HG03460 (cell line): ENCODE measurements around the gene MYB.
A peak's percentile ranks its signal among the peaks of the same experiment; 100 is the strongest.
"Not testable (repeated sequence)": the region's sequence is repeated elsewhere in the genome, so short reads cannot be mapped to it uniquely, and the experiment has no call there.

Experiments
- ATAC-seq: cut with Tn5 transposase; IDR thresholded peaks from one replicate; pipeline ENCODE4 v1.9.1; 2021; ENCODE audit not compliant: unreplicated experiment

MYB gene

DNA sequence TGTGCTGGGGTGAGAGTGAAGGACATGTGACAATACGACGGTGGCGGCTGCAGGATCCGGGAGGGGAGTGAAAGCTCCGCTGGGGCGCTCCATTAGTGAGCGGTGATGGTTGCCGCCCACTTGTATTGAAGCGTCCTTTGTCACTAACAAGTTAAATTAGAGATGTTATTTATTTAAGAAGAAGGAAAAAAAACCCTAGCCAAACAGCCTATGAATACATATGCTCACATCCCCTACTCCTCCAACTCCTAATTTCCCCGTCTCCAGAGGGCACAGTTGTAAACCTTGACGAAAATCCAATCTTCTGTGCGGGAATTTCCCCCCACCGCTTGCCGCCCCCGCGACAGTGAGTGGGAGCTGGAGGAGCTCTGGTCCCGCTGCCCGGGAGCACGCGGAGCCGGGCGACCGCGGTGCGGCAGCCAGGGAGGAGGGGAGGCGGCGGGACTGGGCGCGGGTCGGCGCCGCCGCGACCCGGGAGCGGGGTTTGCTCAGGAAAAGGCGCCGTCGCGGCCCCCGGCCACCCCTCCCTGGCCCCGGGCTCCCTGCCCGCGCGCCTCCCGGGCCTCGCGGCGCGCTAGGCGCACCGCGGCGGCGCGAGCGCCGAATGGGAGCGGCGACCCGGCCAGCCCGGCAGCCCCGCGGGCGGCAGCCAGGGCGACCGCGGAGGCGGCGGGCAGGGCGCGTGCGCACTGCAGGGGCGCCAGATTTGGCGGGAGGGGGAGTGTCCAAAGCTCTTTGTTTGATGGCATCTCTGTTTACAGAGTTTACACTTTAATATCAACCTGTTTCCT is at the start of gene MYB:
MYB (plus strand) TSS at position 767 of the 791 bp plus-strand sequence. CDS start 206 bp downstream, outside the sequence.
- peak; percentile 34 for ATAC-seq

GRCh38 chr6:135132776-135133175 is 48.3 kb upstream of the MYB start:
- no peak for ATAC-seq

GRCh38 chr6:135135835-135136234 is 45.3 kb upstream of the MYB start:
- ATAC-seq, result no peak

DNA sequence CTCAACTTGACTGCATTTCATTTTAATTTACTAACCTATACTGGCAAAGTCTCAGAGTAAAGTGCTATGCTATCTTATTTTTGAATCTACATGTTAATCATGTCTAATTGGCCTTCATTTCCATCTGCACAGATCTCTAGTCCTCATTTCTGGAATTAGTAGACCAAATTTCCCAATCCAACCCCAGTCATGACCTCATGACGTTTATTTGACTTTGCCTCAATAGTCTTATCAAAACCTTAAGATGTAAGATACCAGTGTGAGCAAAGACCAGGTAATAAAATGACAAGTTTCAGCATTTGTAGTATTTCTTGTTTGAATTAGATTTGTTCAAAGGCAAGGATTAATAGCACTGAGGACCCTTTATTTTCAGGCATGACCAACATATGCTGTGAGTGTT is 43.3 kb upstream of the MYB start:
- no peak for ATAC-seq

- ATAC-seq, result no peak
These were observed 39.9 kb upstream of the MYB start for GRCh38 chr6:135141182-135141581.

GRCh38 chr6:135141728-135142127 is 39.4 kb upstream of the MYB start:
- peak; percentile 54 for ATAC-seq

DNA sequence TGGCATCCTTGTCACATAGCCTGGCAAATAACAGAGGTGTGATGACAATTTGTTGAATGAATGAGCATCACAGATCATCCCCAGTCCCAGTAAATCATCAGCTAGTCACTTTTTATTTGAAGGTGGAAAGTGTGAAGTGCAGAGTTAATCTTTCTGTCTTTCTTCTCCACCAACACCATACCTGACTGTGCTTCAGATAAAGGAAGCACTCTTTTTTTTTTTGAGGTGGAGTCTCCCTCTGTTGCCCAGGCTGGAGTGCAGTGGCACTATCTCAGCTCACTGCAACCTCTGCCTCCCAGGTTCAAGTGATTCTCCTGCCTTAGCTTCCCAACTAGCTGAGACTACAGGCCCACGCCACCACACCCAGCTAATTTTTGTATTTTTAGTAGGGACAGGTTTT is 38.9 kb upstream of the MYB start:
- not testable (repeated sequence) for ATAC-seq

GRCh38 chr6:135144673-135145062 is 36.4 kb upstream of the MYB start:
- no peak for ATAC-seq

- no peak for ATAC-seq
These were observed 35.9 kb upstream of the MYB start for GRCh38 chr6:135145063-135145800.

DNA sequence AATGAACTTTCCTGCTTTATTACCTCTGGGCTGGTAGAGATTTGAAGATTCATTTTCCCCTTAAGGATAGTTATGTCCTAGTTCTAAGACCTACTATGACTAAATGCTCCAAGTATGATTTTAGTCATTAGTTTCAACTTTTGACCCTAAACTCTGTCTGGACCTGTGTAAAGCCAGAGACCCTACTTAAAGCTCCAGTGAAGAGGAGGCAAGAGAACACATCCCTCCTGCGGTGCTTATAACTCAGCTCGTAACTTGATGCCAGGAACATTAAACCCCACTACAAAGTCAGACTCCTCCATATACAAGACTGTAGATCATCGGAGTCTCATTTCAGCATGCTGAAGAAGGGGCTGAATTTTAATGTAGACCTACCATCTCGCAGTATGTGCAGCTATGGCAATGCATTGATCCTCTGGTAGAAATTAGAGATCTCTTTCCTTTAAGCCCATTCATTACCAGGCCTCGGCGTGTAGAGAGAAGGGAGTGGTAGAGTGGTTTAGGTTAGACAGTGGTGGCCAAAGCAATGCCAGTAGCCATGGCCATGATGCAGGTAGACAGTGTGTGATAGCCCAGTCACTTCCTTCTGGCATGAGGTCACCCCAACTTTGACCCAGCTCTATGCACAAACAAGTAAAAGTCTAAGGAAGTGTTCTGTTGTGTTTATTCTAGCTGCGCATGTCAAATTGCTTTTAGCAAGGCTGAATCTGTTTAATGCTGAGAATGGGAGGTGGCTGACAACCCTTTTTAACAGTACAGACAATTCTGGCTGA is 34.8 kb upstream of the MYB start:
- no peak for ATAC-seq

GRCh38 chr6:135147637-135148592 is 33.2 kb upstream of the MYB start:
- ATAC-seq, result no peak

- ATAC-seq, result no peak
These were observed 32.2 kb upstream of the MYB start for GRCh38 chr6:135148889-135149288.

DNA sequence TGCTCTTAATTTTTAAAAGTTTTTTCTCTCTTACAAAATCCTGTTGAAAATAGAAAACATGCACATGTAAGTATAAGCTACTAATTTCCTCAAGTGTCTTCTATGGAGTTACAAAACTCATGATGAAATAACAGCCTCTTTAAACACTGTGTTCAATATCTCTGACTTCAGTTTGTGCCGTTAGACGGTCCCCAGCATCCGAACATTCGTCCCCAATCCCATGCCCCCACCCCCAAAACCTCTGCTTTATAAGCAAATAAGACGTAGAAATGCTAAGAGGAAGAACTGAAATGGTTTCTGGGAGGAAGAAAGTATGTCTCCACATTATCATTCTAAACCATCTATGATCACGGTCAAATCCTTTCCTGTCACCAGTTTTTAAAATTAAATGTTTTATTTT is 31.7 kb upstream of the MYB start:
- no peak for ATAC-seq

- not testable (repeated sequence) for ATAC-seq
These were observed 30.6 kb upstream of the MYB start for GRCh38 chr6:135150481-135150880.

DNA sequence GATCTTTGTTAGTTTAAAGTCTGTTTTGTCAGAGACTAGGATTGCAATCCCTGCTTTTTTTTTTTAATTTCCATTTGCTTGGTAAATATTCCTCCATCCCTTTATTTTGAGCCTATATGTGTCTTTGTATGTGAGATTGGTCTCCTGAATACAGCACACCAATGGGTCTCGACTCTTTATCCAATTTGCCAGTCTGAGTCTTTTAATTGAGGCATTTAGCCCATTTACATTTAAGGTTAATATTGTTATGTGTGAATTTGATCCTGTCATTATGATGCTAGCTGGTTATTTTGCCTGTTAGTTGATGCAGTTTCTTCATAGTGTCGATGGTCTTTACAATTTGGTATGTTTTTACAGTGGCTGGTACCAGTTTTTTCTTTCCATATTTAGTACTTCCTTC is 27.0 kb upstream of the MYB start:
- not testable (repeated sequence) for ATAC-seq

GRCh38 chr6:135158397-135158796 is 22.7 kb upstream of the MYB start:
- no peak for ATAC-seq

- no peak for ATAC-seq
These were observed 21.6 kb upstream of the MYB start for GRCh38 chr6:135159531-135159930.

DNA sequence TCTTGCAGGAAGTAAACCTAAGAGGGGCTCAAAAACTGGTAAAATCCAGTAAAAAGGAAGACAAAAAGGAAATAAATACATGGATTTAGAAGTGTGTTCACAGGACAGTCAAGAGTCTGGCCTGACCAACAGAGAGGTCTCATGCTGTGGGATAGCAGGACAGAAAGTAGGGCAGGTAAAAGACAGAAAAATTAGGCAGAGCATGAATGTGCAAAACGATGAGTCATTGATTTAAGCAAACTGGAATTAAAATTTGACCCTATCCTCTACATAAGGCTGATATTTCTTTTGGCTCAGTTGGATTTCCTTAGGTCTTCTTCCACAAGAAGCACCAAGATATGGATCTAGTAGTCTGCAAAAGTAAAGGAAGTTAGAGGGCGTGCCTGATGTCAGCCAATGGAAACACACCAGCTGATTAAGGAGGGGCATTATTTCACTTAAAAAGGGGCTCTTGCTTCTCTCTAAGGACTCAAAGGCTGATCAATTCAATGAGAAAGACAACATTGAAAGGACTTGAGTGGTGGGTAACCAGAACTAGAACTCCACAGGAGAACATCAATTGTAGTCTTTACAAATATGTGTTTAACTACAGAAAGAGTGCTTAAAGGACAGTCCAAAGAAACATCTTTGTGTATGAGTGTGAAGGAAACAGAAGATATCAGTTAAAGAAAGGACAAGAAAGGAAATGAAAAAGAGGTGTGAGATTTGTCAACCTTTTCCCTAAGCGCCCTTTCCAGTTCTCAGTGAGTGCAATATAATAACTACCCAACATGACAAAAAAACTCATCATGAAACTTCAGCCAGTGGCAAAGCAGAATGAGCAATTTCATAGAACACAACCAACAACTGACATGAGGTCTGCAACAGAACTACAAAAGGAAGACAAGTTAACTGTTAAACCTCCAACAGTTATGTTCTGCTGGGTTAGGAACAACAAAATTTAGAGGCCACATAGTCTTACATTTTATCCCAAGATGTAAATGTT is 19.4 kb upstream of the MYB start:
- no peak for ATAC-seq
